Measurements from ENCODE around the gene PPP1R9A. TPM values are rescaled to one million over a fixed set of nuclear protein-coding genes. Genes with fewer than 3 reads are reported as not detected.

The PPP1R9A gene
- 10 to 100 TPM; 13.8 to 36.3 (median 24.3) TPM for polyA plus RNA-seq (ENCODE audit: insufficient read length in 10 of 10)
- long read RNA-seq, donor 1, partial matches to known transcripts = 8 of 9 reads
- long read RNA-seq, donor 1, other reads (novel, unspliced or antisense) = 0 of 9 reads
- long read RNA-seq, donor 2 = 0 reads
- long read RNA-seq, donor 3 = 0 reads
- long read RNA-seq, donor 4 = 0 reads
- long read RNA-seq, donor 5, partial matches to known transcripts = 0 of 4 reads
- long read RNA-seq, donor 5, other reads (novel, unspliced or antisense) = 0 of 4 reads
- long read RNA-seq, donor 6 = 0 reads
- long read RNA-seq, donor 7 = 0 reads
- long read RNA-seq, donor 8 = 0 reads
- long read RNA-seq, donor 9 = 0 reads

DNA sequence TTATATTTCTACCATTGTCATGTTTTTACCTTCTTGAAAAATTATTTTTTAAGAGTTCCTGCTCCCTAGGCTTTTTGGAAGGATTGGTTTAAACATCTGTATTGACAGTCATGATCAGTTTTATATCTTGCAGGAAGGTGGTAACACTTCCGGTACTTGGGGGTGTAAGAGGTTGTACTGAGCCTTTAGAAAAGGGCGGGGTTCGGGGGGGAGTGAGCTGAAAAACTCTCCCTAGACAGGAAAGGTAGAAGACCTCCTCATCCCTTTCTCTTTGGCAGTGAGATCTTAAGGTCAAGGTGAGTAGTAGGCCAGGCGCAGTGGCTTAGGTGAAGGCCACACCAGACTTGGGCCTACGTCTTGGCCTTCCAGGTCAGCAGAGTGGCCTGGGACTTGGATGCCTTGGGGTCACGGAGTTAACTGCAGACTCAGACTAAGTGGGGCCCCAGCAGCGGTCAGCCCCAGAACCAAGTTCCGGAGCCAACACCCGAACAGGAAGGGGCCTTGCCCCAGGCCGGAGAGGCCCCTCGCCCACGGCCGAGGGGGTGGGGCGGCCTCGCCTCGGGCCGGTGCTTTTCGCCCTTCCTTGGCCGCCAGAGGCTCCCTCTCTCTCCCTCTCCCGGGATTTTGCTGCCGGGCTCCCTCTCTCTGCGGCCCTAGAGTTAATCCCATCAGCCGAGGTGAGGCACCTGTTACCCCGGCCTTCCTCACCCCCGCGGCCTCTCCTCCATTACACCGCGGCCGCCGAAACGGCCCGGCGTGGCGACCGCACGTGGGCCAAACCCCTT is at the start of gene PPP1R9A:
Gene PPP1R9A (plus strand): TSS at position 569 of the 785 bp plus-strand sequence. CDS start 2,520 bp downstream, outside the sequence.
- DNase-seq = peak in 2 of 3 donors; percentile 49 to 79

- no peak for DNase-seq
Observed at GRCh38 chr7:94871132-94871531, 36.3 kb upstream of the PPP1R9A start.

DNA sequence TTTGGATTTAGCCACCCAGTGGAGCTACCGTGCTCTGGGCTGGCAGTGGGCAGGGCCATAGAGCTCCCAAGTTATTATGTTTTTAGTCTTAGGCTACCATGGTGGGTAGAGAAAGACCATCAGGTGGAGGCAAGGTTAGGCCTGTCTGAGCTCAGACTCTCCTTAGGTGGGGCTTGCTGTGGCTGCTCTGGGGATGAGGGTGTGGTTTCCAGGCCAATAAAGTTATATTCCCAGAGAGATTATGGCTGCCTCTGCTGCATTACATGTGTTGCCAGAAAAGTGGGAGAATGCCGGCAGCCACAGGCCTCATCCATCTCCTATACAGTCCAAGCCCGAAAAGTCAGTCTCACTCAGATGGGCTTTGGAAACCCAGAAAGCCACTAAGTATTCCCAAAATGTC is 34.2 kb upstream of the PPP1R9A start:
- no peak for DNase-seq

GRCh38 chr7:94874036-94874785 is 33.2 kb upstream of the PPP1R9A start:
- DNase-seq = no peak

DNA sequence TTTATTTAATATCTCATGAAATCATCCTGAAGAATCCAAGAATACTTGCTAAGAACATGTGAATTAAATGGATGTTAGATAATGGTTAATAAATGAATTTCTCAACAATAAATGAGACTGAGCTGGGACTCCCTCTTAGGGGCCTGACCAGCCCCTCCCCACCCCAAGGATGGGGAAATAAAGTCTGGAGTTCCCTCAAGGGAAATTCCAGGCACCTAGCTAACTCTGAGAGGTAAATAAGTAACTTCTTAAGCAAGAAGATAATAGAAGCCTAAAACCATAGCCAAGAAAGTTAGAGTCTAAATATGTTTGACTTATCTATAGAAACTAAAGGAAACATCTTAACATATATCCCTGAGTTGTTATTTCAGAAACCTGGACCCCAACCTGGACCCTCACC is 32.2 kb upstream of the PPP1R9A start:
- DNase-seq = no peak

GRCh38 chr7:94877731-94878670 is 29.4 kb upstream of the PPP1R9A start:
- DNase-seq = no peak

GRCh38 chr7:94882891-94883290 is 24.5 kb upstream of the PPP1R9A start:
- no peak for DNase-seq

- no peak for DNase-seq
Observed at GRCh38 chr7:94883616-94884015, 23.8 kb upstream of the PPP1R9A start.

DNA sequence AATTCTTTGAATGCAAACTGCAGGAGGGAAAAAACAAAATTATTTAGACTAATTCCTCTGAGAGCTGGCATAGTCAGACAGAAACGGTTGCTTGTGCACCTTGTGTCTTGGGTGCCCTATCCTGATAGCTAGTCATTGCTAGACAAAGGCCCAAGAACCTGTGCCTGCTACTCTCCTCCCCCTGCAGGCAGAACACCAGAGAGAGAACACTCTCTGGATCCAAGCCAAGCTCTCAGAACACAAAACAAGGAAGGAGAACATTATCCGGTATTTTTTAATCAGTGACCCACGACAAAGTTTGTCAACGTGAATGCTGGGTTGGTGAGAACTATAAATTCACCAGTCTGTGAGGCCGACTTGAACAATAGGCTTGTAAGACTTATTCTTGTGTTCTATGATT is 18.8 kb upstream of the PPP1R9A start:
- DNase-seq = no peak

DNA sequence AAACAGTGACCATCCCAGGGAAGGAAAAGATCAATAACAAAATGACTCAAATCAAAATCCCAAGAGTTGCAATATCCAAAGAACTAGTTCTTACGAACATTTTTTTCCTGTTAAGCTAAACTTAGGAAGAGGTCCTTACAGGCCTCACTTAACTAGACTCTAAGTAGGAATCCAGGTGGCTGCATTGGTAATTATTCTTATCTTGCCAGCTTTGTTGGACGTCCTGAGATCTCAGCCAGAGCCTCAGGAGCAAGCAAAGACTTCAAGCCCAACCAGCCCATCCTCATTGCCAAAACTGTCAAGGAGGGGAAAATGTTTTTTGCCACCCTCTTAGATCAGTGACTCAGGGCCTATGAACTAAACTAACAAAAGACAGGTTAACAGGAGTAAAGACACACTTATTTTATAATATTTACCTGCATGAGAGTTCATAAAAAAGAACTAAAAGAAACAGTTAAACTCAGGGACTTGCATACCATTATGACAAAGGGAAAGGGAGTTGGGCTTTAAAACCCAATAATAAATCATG is 18.3 kb upstream of the PPP1R9A start:
- DNase-seq = no peak

GRCh38 chr7:94890216-94890615 is 17.2 kb upstream of the PPP1R9A start:
- DNase-seq = peak in 1 of 3 donors; percentile 59

- no peak for DNase-seq
Observed at GRCh38 chr7:94893661-94894060, 13.7 kb upstream of the PPP1R9A start.

- DNase-seq = no peak
Observed at GRCh38 chr7:94897541-94897940, 9.9 kb upstream of the PPP1R9A start.

DNA sequence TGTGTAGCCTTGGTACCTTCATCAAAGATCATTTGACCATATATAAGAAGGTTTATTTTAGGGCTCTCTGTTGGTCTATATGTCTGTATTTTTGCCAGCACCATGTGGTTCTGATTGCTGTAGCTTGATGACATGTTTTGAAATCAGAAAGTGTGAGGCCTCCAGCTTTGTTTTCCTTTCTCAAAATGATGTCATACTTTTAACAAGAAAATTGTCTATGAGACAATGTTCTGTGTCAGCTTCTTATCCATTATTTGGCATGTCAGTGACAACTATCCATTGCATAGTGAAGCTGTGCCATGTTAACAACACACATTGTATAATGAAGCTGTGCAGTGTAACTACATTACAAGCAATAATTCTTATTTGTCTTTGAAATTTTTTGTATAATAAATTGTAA is 9.1 kb upstream of the PPP1R9A start:
- DNase-seq = no peak

- peak in 1 of 3 donors; percentile 59 for DNase-seq
Observed at GRCh38 chr7:94901981-94902380, 5.4 kb upstream of the PPP1R9A start.

GRCh38 chr7:94903971-94904370 is 3.4 kb upstream of the PPP1R9A start:
- no peak for DNase-seq

- no peak for DNase-seq
Observed at GRCh38 chr7:94904982-94905381, 2.4 kb upstream of the PPP1R9A start.

GRCh38 chr7:94906065-94906851 is 1.1 kb upstream of the PPP1R9A start:
- DNase-seq = peak in 2 of 3 donors; percentile 48 to 75

GRCh38 chr7:94907811-94908322 is 473 bp downstream of the PPP1R9A start:
- DNase-seq = peak in 1 of 3 donors; percentile 65
